NCI-H1694 (cell line): Measurements from ENCODE around the gene TMOD2.
A peak's percentile ranks its signal among the peaks of the same experiment; 100 is the strongest.

ENCODE experiments used
- DNase-seq: peaks from one replicate; lab custom pipeline; 2025; lab: John Stamatoyannopoulos, UW

The TMOD2 gene

DNA sequence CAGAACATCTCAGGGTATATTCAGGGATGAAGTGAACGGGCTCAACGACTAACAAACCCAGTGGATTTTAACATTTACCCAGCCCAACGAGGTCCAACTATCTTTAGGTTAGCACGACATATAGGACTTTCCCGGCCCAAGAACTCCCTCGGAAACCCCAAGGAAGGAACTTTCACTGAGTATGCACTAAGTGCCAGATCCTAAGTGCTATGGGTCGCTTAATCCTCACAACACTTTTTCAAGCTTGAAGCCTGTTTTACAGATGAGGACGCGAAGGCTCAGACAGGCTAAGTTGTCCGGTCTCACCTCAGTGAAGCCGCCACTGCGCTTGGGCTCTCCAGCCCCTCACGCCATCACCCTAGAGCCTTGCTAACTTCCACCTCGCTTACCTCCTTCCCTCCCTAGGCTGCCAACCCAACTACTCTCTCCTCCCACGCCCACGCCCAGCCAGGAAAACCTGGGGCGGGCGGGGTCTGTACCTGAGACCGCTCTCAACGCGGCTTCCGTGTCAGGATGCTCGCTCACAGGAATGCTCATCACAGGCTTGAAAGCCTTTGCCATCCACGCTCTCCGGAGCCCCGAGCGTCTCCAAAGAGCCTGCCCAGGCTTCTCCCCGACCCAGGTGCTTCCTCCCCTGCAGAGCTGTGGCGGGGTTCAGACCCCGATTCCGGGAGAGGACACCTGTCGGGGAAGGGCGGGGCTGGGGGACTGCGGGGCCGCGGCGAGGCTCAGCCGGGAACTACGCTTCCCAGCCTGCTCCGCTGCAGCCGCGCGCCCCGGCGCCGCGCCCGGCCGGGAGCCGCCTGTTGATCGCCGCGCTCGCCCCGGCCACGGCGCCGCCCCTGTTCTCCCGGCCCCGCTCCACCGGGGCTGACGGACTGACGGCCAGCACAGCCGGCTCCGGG lies at the start of gene TMOD2:
TSS of gene TMOD2 (plus strand) at position 806 of the 905 bp plus-strand sequence. CDS start 14,845 bp downstream, outside the sequence.
- no peak for DNase-seq

DNA sequence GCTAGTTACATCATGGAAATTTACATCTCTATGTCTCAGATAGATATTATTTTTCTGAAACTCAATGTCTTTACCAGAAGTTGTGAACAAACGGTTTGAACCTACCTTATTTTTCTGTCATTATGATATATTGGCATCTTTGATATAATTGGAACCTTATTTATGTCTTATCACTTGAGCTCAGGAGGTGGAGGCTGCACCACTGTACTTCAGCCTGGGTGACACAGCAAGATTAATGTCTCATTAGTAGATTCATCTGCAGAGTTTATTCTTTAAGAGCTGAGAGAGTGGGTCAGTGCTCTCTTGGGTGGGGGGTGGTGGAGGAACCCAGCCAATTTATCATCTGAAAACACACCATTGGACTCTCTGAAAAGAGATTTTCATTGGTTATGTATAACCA lies 48.7 kb upstream of the TMOD2 start:
- DNase-seq, result no peak

DNA sequence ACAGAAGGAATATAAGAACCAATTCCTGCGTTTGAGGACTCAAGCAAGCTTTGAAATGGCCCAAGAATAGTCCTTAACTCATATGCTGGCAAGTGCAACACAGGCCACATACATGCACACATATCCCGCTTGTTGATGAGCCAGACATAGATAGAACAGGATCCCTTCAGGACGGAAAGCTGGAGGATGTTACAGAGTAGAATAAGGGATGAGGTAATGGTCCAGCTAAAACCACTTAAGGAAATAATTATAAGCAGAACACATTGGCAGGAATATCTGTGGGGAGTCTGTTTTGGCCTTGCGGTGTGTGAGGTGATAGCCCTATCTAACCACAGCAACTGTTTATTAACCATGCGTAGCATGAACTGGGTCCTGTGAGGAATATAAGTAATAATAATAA lies 45.1 kb upstream of the TMOD2 start:
- DNase-seq, result no peak

DNA sequence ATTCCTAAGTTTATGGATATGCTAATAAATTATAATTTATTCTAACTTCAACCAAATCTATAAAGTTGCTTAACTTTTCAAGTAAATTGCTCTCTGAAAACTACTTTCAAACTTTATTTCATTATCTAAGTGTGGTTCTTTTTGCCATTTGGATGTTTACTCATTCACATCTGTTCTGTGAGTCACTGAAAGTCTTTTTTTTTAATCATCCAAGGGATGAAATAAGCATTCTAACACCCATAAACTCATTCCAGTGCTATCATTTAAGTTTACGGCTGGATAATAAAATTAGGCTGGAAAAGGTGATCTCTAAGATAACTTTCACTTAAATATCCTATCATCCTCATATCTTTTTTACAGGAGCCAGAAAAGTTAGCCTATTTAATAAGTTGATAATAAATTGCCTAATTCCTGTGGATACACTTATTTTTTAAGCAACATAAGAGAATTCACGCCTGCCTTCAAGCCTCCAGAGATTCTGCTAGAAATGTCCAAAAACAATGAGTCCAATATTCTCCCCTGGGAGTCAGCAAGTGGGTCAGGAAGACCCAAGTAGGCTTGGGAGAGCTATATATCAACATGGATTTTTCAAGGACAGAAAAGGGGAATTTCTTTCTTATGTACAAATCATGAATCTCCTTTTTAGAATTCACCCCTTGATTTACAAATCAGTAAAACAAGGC lies 44.3 kb upstream of the TMOD2 start:
- no peak for DNase-seq

DNA sequence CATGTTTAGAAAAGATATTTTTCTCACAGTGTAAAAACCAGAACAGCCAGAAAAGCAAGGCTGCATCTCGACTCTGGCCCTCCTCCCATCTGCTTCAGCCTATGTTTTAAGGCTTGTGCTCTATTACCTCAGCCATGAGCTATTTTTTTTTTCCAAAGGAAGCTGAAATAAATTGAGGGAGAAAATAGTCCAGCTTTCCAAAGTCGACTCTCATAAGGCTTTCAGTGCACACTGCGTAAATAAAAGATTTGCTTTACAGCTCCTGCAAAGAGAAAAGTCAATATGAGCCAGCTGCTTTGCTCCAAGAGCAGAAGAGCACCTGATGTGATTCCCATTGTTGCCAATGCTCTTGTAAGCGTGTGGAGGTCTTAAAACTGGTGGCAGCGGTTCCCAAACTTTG lies 43.4 kb upstream of the TMOD2 start:
- peak; percentile 39 for DNase-seq

DNA sequence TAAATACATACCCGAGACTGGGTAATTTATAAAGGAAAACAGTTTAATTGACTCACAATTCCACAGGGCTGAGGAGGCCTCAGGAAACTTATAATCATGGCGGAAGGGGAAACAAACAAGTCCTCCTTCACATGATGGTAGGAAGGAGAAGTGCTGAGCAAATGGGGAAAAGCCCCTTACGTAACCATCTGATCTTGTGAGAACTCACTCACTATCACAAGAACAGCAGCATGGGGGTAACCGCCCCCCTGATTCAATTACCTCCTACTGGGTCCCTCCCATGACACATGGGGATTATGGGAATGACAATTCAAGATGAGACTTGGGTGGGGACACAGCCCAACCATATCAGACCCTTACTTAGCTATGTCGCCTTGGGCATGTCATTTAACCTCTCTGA lies 42.4 kb upstream of the TMOD2 start:
- DNase-seq, result no peak

DNA sequence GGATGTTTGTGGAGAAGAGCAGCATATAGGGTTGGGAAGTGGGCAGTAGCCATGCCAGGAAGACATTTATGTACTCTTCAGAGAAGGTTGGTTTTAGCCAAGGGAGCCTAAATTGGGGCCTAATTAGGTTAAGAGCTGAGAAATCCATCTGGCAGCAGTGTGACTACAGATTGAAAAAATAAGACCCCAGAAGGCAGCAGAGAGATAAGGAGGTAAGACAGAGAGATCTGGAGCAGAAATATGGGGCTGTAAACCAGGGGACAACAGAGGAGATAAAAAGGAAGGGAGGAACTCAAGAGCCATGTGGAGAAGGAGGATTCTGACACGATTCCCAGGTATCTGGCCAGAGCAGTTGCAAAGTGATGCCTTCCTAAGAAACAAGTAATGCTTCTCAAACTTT lies 37.2 kb upstream of the TMOD2 start:
- DNase-seq, result no peak

DNA sequence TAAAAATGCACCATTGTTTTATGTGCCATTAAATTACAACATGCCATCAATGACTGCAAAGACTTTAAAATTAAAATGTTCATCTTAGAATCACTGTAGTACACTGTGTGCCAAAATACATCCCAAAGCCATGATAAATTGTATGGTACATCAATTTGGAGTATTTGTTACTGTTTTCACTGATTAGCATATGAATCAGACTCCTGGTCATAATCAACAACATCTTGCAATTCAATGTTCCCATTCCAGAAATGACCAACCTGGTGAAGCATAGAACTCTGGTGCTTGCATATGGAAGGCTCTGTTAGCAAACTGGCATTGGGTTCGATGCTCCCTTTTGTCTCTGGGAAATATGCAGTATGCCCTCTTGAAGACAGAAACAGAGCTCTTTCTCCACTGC lies 36.5 kb upstream of the TMOD2 start:
- DNase-seq, result no peak

DNA sequence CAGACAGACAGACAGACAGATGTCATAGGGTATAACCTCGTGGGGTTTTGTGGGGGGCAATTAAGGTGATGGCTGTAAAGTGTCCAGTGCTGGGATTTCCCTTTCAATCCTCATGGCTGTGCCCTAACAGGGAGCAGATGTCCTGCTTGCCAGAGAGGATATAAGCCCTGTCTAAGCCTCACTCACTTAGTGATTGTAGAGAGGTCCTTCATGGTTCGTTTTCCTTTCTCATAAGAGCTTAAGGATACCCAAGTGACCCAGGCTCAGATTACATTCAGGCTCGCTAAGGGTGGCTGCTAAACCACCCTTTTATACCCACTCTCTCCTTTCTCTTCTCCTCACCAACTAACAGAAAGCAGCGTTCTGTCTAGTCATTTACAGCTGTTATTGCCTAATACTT lies 33.2 kb upstream of the TMOD2 start:
- no peak for DNase-seq

DNA sequence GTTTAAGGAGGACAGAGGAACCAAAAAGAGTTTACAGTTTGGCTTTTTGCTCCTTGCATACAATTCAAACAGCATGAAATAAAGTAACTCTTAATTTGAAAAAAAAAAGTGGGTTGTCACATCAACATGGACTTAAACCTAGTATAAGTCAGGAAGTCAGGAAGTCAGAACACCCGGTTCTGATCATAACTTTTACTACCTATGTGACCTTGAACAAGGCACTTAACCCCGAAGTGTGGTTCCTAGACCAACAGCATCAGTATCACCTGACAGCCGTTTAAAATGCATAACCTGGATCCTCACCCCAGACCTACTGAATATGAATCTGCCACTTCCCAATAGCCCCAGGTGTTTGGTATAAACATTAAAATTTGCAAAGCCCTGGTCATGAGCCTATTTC lies 32.7 kb upstream of the TMOD2 start:
- DNase-seq, result no peak

DNA sequence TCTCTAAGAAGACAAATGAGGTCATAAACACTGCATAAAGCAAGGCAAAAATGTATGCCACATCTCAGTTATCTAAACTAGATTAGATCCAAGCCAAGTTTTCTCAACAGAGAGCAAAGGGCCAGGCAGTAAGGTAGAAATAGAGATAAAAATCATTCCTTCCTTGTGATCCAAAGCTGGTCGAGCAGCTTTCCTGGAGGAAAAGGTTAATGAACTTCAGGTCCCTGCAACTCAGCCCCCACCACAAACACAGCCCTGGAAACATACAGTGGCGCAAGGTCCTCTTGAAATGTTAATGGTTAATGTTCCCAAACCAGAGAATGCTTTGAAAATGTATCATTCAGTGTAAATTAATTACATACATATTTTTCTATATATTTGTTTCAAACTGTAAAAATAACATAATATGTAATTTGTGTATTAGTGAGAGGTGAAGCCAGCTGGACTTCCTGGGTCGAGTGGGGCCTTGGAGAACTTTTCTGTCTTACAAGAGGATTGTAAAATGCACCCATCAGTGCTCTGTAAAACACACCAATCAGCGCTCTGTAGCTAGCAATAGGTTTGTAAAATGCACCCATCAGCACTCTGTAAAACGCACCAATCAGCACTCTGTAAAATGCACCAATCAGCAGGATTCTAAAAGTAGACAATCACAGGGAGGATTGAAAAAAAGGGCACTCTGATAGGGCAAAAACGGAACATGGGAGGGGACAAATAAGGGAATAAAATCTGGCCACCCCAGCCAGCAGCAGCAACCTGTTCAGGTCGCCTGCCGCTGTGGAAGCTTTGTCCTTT lies 31.0 kb upstream of the TMOD2 start:
- no peak for DNase-seq

DNA sequence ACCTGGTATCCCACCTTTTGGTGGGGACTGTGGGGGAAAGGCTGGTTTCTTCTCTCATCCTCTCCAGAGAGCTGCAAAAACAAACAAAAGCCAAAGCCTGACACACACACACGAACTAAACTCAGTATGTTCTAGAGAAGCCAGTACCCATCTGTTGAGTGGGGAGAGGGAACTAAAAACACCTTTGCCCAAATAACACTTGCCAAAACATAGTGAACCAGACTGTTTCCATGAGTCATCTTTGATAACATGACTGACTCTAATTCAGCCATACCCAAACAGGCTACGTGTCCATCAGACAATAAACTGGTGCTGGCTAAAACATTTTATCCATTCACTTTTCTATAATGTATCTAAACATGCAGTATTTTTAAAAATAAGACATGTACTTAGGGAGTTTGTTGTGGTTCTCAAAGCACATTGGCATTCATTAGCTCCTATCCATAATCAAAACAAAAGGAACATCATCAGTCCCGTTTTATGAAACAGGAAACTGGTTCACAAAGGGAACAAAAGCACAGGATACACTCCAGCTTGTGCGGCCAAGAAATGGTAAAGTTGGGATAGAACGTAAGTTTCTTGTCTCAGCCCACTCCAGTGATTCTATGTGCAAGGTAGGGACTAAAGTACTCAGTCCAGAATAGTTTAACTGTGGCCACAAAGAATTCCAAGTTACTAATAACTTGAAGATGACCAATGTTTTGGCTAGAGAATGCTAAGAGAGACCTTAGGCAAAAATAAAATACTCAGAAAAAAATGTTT lies 30.0 kb upstream of the TMOD2 start:
- no peak for DNase-seq

DNA sequence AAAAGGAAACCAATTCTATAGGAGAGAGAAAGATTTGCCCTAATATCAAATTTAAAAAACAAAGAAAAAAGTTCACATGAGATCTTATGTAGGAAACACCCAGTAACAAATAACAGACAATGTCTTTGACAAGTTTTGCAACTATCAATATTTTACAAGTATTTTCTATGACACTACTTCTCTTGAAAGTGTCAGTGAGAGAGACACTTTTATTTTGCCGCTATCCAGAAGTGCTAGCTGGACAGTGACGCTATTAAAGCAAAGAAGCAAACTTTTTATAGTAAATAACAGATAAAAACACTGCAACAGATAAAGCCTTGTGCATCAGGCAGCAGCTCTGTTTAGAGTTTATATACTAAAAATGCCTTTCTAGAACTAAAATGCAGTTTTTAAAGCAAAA lies 27.2 kb upstream of the TMOD2 start:
- DNase-seq, result no peak

DNA sequence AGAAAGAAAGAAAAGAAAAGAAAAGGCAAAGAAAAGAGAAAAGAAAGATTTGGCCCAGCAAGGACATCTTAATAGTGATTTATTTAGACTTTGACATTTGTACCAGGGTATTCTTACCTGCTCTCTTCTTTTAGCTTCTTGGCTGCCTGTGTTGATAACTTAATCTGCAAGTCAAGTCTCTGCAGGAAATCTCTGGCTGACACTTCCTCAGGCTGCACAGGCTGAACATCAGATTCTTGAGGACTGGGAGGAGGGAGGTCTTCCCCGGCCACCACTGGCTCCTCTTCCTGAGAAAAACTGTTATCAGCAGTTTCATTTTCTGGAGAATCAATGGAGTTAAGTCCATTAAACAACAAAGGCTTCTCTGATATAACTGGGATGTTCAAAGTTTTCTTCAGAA lies 26.7 kb upstream of the TMOD2 start:
- DNase-seq, result no peak

DNA sequence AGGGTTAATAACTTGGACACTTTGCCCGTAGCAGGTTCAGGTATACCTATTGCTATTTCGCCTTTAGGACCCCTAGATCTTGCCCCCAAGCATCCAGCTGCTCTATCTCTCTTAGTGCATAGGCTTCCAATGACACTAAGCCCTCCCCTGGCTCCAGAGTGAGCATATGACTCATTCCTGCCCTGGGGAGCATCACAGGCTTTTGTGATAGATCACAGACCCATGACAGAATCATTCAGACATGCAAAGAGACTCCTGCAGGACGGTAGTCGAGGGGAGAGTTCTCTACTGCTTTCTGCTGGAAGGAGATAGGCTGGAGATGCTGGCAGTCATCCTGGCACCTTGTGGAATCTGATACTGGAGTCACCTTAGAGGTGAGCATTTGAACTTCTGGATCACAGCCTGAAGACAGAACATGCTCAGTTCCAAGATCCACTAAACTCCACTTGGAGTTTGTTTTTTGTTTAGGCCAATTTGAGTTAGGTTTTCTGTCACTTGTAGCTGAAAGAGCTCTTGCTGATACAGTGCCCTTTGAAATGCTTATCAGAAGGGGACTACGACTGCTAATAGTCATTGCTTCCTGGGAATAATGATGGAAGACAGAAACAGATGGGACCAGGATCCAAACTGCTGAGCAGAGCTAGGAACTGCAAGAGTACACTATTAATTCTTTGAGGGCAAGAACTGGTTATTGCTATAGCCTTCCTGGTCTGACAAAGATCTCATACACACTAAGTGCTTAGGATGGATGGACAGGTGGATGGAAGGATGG lies 24.9 kb upstream of the TMOD2 start:
- DNase-seq, result peak; percentile 24

DNA sequence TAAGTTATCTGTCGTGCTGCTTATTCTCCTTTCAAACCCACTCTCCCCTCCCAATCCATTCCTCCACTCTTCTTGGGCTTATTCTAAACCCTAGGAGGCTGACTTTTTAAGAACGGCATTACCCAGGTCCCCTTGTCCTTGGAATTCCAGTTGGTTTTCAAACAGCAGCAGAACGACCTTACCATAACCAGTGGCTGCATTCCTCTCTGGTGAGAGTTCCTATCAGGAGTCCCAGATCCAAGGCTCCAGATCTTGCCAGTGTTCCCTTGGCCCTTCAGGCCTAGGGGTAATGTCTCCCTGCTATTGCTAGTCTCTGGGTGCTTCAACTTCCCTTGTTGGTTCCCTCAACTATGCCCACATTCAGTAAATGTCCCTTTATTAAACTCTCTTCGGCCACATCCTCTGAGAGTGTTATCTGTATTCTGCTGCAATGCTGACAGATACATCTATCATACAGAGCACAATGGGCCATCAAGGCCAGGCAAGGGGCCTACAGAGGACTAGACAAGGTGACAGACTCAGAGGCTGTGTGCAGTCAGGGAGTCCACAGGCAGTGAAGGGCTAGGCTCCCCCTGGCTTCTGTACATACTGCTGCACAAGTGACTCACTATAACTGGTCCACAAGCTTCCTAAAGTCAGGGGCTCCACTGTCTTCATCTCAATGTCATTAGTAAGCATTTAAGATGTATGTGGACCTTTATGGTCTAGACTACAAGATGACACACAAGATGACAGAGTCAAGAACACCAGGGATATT lies 24.1 kb upstream of the TMOD2 start:
- DNase-seq, result no peak

DNA sequence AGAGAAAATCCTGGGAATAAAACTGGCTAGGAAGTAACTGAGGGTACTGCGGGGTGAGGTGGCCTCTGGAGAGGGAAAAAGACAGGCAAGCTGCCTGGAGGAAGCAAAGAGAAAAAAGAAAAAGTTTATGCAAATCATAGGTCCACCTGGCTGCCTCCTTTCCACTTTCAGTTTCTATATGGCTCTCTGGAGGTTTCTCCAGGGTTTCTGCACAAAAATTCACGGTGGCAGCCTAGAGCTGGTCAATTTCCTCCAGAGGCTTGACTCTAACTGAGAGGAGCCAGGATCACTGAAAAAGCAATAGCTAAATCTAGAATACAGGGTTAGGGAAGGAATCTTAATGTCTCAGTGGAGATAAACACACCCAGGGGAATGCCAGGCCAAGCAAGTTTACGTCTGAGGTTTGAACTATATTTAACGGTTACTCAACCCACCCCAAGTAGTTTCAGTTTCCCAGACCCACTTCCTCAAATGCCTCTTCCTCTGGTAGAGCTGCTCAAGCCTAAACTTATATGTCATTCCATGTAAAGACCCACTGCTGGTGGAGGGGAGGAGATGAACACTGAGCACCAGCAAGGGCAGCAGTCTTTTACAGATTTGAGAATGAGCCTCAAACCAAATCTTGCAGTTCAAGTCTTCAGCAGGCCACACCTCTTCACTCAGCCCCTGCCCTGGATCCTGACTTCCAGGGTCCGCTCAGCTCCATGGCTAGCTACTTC lies 19.7 kb upstream of the TMOD2 start:
- no peak for DNase-seq

DNA sequence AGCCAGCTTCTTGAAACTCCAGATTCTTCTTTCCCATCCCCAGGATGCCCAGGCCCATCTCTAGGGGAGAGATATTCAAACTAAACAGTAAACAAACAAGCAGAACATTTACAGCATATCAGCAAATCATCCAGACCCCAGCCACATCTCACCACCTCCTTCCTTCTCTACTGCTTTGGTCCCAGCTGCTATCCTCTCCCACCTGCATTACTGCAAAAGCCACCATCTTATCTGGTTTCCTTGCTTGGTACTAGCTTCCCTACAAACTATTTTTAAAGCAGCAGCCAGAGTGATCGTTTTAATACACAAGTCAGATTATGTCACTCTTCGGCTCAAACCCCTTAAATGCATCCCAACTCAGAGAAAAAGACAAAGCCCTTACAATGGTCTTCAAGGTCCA lies 18.8 kb upstream of the TMOD2 start:
- DNase-seq, result no peak

DNA sequence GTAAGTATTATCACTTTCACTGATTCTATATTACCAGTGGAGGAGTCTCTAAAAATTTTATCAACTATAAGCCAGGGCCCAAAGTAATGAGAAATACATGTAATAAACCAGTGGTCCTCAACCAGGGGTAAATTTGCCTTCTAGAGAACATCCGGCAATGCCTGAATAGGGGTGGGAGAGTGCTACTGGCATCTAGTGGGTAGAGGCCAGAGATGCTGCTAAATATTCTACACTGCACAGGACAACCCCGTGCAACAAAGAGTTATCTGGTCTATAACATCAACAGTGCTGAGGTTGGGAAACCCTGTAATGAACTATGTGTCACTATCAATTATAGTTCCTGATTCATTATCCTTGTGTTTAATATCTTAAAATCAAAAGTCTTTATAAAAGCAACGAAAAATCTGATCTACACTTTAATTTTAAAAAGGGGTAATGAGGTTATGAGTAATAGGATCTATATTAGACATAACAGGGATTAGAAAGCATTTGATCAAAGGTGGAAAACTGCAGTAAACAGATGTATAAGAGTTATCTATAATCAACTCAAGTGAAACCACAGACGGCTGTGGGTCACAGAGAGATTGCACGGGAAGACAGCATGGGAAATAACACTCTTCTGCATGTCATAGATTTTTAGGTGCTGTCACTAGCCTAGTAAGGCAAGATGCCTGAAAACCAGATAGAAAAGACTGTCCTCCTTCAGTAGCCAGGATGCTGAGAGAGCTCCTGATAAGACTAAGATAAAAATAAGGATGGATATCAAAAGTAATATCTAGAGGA lies 16.0 kb upstream of the TMOD2 start:
- DNase-seq, result no peak
